ENCODE results near the gene INF2.

Gene INF2

GRCh38 chr14:104765517-104765916 lies 76.1 kb downstream of the INF2 start:
- Mint-ChIP-seq H3K4me1 (peaks cover 25% of the 10 kb centered on the region), H3K9me3 (peaks cover 27% of the 10 kb centered on the region), H3K4me3 (no peak overlapping the region), H3K27ac (no peak overlapping the region), H3K27me3 (ENCODE audit: low read depth, poor library complexity) (peaks cover 3% of the 10 kb centered on the region), H3K36me3 (ENCODE audit: low read depth) (peaks cover 65% of the 10 kb centered on the region)
- TF ChIP-seq CTCF (IDR thresholded peaks at IDR 0.05): no peak
- DNase-seq: no peak

- peaks cover 3% of the 10 kb centered on the region for H3K27me3 Mint-ChIP-seq (ENCODE audit: low read depth, poor library complexity)
- peaks cover 33% of the 10 kb centered on the region for H3K9me3 Mint-ChIP-seq
- H3K36me3 Mint-ChIP-seq (ENCODE audit: low read depth): peaks cover 68% of the 10 kb centered on the region
- H3K4me1 Mint-ChIP-seq: peaks cover 25% of the 10 kb centered on the region
- peak overlapping the region; percentile 54 for H3K4me3 Mint-ChIP-seq
- DNase-seq: no peak
- H3K27ac Mint-ChIP-seq: no peak overlapping the region
- no peak for TF ChIP-seq CTCF (IDR thresholded peaks at IDR 0.05)
Observed at GRCh38 chr14:104766256-104766862, 76.9 kb downstream of the INF2 start.

- peaks cover 25% of the 10 kb centered on the region for H3K4me1 Mint-ChIP-seq
- H3K36me3 Mint-ChIP-seq (ENCODE audit: low read depth): peaks cover 68% of the 10 kb centered on the region
- peak overlapping the region; percentile 54 for H3K4me3 Mint-ChIP-seq
- peaks cover 32% of the 10 kb centered on the region for H3K9me3 Mint-ChIP-seq
- no peak for DNase-seq
- H3K27ac Mint-ChIP-seq: peak overlapping the region; percentile 39
- H3K27me3 Mint-ChIP-seq (ENCODE audit: low read depth, poor library complexity): peaks cover 3% of the 10 kb centered on the region
- no peak for TF ChIP-seq CTCF (IDR thresholded peaks at IDR 0.05)
Observed at GRCh38 chr14:104766863-104767633, 77.6 kb downstream of the INF2 start.

- no peak overlapping the region for H3K4me3 Mint-ChIP-seq
- H3K27ac Mint-ChIP-seq: no peak overlapping the region
- peaks cover under 1% of the 10 kb centered on the region for H3K27me3 Mint-ChIP-seq (ENCODE audit: low read depth, poor library complexity)
- H3K36me3 Mint-ChIP-seq (ENCODE audit: low read depth): peaks cover 68% of the 10 kb centered on the region
- no peak for TF ChIP-seq CTCF (IDR thresholded peaks at IDR 0.05)
- peaks cover 25% of the 10 kb centered on the region for H3K4me1 Mint-ChIP-seq
- no peak for DNase-seq
- H3K9me3 Mint-ChIP-seq: peaks cover 27% of the 10 kb centered on the region
Observed at GRCh38 chr14:104767634-104767918, 78.2 kb downstream of the INF2 start.

GRCh38 chr14:104768437-104769323 lies 79.3 kb downstream of the INF2 start:
- TF ChIP-seq CTCF (IDR thresholded peaks at IDR 0.05): peak; percentile 81
- Mint-ChIP-seq H3K4me3 (no peak overlapping the region), H3K4me1 (peaks cover 25% of the 10 kb centered on the region), H3K27me3 (ENCODE audit: low read depth, poor library complexity) (no peaks in the 10 kb centered on the region), H3K9me3 (peaks cover 24% of the 10 kb centered on the region), H3K36me3 (ENCODE audit: low read depth) (peaks cover 61% of the 10 kb centered on the region), H3K27ac (no peak overlapping the region)
- DNase-seq: peak; percentile 99

Data from nephron progenitor cell (in vitro differentiated cells).